SU-DHL-6 (cell line): Measurements from ENCODE around the gene SYTL2.

Source experiments
- H2AFZ ChIP-seq: fragments of 200-600 bp; sonication (generic); 2 replicates; pipeline ENCODE4 v1.6.1; 2014; ENCODE audit warnings: low read depth, mild to moderate bottlenecking, moderate library complexity, mixed read lengths, antibody characterized with exemption, low read length; ENCODE audit not compliant: severe bottlenecking
- H3F3A ChIP-seq: fragments of 200-600 bp; shearing (Covaris generic); 2 replicates; pipeline ENCODE4 v1.6.0; 2016; ENCODE audit warnings: antibody characterized with exemption, mild to moderate bottlenecking; ENCODE audit not compliant: insufficient read depth
- H3K27ac ChIP-seq: fragments of 200-600 bp; sonication (generic); 2 replicates; pipeline ENCODE4 v1.5.1; 2016; ENCODE audit warnings: low read depth, mild to moderate bottlenecking, low read length, moderate library complexity, mixed read lengths
- H3K27me3 ChIP-seq: fragments of 200-600 bp; sonication (generic), shearing (Covaris generic); 2 replicates; pipeline ENCODE4 v1.6.0; 2014; ENCODE audit warnings: mild to moderate bottlenecking, low read length
- H3K36me3 ChIP-seq: fragments of 200-600 bp; sonication (generic); 2 replicates; pipeline ENCODE4 v1.6.1; 2014; ENCODE audit warnings: mild to moderate bottlenecking, low read length, mixed read lengths
- H3K4me2 ChIP-seq: fragments of 300-600, 200-600 bp; shearing (Covaris generic), sonication (generic); 2 replicates; pipeline ENCODE4 v1.6.0; 2014; ENCODE audit warnings: low read length, low read depth, mild to moderate bottlenecking; ENCODE audit not compliant: poor library complexity, severe bottlenecking
- H3K4me3 ChIP-seq: fragments of 200-600 bp; sonication (generic); 2 replicates; pipeline ENCODE4 v1.5.1; 2014; ENCODE audit warnings: antibody characterized with exemption, low read length, mild to moderate bottlenecking, mixed read lengths; ENCODE audit not compliant: insufficient read depth, poor library complexity, severe bottlenecking
- H3K79me2 ChIP-seq: fragments of 200-600 bp; sonication (generic); 2 replicates; pipeline ENCODE4 v1.6.1; 2014; ENCODE audit warnings: mild to moderate bottlenecking, low read length, moderate library complexity; ENCODE audit not compliant: insufficient read depth
- H3K9ac ChIP-seq: fragments of 200-600 bp; sonication (generic); 2 replicates; pipeline ENCODE4 v1.7.0; 2014; ENCODE audit warnings: mild to moderate bottlenecking, low read length
- H3K9me2 ChIP-seq: fragments of 200-600 bp; sonication (generic); replicated peaks from 2 replicates; pipeline ENCODE4 v1.6.1; 2014; ENCODE audit warnings: low read length; ENCODE audit not compliant: insufficient read depth
- H3K9me3 ChIP-seq: fragments of 200-600 bp; sonication (generic); 2 replicates; pipeline ENCODE4 v1.6.1; 2014; ENCODE audit warnings: low read length, mixed read lengths; ENCODE audit not compliant: insufficient read depth
- H4K20me1 ChIP-seq: fragments of 200-600 bp; sonication (generic); 2 replicates; pipeline ENCODE4 v1.6.1; 2014; ENCODE audit warnings: low read depth, mild to moderate bottlenecking, antibody characterized with exemption, low read length, moderate library complexity, mixed read lengths
- EZH2phosphoT487 ChIP-seq: fragments of 200-600 bp; sonication (generic), shearing (Covaris generic); conservative IDR thresholded peaks from 2 replicates; pipeline ENCODE4 v1.6.1; 2018; ENCODE audit warnings: mild to moderate bottlenecking, antibody characterized with exemption, low read length, moderate library complexity, mixed read lengths
- TF ChIP-seq, protein P1 (sequence below): fragments of 200-600 bp; sonication (generic); IDR thresholded peaks from one replicate; pipeline ENCODE4 v1.5.1; 2017; ENCODE audit warnings: antibody characterized with exemption, mild to moderate bottlenecking, low read length, moderate library complexity; ENCODE audit not compliant: insufficient read depth, poor library complexity, severe bottlenecking

Gene SYTL2

DNA sequence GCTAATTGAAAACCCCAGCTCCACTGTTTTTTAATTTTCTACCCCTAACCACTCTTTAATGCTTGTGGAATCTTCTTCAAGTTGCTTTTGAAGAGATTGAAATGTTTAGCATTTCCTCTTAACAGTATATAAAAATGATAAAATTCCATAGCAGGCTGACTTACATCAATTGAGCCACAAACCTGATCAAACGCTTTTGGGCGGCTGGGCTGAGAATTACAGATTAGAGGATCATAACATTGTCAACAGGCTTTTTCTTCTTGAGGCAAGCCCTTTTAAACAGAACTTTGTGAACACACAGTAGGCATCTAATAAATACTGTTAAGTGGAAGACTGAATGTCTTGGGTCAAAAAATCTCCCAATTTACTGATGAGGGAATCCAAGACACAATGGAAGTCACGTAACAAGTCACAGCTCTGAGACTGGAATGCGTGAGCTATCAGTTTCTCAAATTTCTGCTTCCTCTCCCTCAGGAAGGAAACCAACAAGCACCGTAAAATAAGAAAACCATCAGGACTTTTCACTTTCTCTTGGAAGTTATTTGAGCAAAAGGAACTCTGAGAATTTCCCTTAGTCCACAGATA lies 75.0 kb downstream of the SYTL2 start:
- no peak overlapping the region for H3K4me2 ChIP-seq
- TF ChIP-seq, protein P1, sequence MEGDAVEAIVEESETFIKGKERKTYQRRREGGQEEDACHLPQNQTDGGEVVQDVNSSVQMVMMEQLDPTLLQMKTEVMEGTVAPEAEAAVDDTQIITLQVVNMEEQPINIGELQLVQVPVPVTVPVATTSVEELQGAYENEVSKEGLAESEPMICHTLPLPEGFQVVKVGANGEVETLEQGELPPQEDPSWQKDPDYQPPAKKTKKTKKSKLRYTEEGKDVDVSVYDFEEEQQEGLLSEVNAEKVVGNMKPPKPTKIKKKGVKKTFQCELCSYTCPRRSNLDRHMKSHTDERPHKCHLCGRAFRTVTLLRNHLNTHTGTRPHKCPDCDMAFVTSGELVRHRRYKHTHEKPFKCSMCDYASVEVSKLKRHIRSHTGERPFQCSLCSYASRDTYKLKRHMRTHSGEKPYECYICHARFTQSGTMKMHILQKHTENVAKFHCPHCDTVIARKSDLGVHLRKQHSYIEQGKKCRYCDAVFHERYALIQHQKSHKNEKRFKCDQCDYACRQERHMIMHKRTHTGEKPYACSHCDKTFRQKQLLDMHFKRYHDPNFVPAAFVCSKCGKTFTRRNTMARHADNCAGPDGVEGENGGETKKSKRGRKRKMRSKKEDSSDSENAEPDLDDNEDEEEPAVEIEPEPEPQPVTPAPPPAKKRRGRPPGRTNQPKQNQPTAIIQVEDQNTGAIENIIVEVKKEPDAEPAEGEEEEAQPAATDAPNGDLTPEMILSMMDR, result no peak
- TF ChIP-seq EZH2phosphoT487, result no peak
- H4K20me1 ChIP-seq, result no peaks in the 10 kb centered on the region
- H3K9me3 ChIP-seq, result no peaks in the 10 kb centered on the region
- H3K4me3 ChIP-seq, result no peak overlapping the region
- H2AFZ ChIP-seq, result no peak overlapping the region
- H3K27ac ChIP-seq, result no peak overlapping the region
- H3K36me3 ChIP-seq, result no peaks in the 10 kb centered on the region
- no peaks in the 10 kb centered on the region for H3K9me2 ChIP-seq
- H3K27me3 ChIP-seq, result no peaks in the 10 kb centered on the region
- H3K9ac ChIP-seq, result no peak overlapping the region
- no peaks in the 10 kb centered on the region for H3K79me2 ChIP-seq
- H3F3A ChIP-seq, result peaks cover 6% of the 10 kb centered on the region

DNA sequence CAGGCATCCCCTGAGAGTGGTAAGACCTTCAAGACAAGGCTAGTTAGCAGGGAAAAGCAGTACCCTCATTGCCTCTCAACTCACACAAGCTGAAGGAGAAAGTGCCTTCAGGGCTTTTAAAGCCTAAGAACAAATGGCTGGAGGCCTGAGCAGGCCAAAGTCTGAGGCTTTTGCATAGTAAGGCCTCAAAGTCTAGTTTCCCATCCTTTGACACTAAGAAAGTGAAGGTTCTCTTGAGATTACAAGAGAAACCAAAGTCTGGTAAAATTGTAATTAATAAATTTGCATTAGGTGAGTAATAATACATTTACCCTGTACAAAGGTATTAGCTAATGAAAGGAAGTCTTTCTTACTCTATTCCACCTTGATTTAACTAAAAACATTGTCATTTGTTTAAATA lies 78.0 kb downstream of the SYTL2 start:
- no peaks in the 10 kb centered on the region for H3K9me2 ChIP-seq
- H3K4me3 ChIP-seq, result no peak overlapping the region
- H3K27me3 ChIP-seq, result no peaks in the 10 kb centered on the region
- no peak for TF ChIP-seq EZH2phosphoT487
- TF ChIP-seq, protein P1, result no peak
- H3K36me3 ChIP-seq, result peaks cover 3% of the 10 kb centered on the region; the same call in 1 of the 2 replicates
- no peaks in the 10 kb centered on the region for H3K79me2 ChIP-seq
- H3F3A ChIP-seq, result no peaks in the 10 kb centered on the region
- no peaks in the 10 kb centered on the region for H3K9me3 ChIP-seq
- no peak overlapping the region for H3K27ac ChIP-seq
- H3K9ac ChIP-seq, result no peak overlapping the region
- no peaks in the 10 kb centered on the region for H4K20me1 ChIP-seq
- H2AFZ ChIP-seq, result no peak overlapping the region
- H3K4me2 ChIP-seq, result no peak overlapping the region

DNA sequence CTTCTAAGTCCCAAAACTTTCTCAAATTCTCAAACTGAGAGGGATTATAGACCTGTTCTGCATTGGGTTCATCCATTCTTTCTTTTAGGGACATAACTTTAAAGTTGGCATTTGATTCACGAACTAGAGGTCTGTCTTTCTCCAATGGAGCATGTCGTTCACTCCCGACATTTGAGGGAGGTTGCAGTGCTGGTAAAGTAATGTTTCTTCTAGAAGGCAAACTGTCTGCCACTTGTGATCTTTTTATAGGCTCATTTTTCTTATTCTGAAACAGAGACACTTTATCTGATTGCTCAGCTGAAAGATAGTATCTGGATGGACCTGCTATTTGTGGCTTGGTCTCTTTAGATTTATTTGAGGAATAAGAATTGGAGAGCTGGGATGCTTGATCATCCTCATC lies 84.6 kb downstream of the SYTL2 start:
- no peaks in the 10 kb centered on the region for H3K79me2 ChIP-seq
- H3K4me3 ChIP-seq, result no peak overlapping the region
- no peak overlapping the region for H3K4me2 ChIP-seq
- H3F3A ChIP-seq, result no peaks in the 10 kb centered on the region
- H4K20me1 ChIP-seq, result no peaks in the 10 kb centered on the region
- no peak overlapping the region for H3K9ac ChIP-seq
- H3K9me2 ChIP-seq, result no peaks in the 10 kb centered on the region
- H3K36me3 ChIP-seq, result peaks cover 8% of the 10 kb centered on the region; the same call in 1 of the 2 replicates
- TF ChIP-seq, protein P1, result no peak
- TF ChIP-seq EZH2phosphoT487, result no peak
- no peak overlapping the region for H3K27ac ChIP-seq
- H3K9me3 ChIP-seq, result no peaks in the 10 kb centered on the region
- H3K27me3 ChIP-seq, result no peaks in the 10 kb centered on the region
- no peak overlapping the region for H2AFZ ChIP-seq
